NCI-H128 (cell line): ENCODE measurements around the gene ZNF423.
"Not testable (repeated sequence)": the region's sequence is repeated elsewhere in the genome, so short reads cannot be mapped to it uniquely, and the experiment has no call there.

Experiments
- DNase-seq: peaks from one replicate; lab custom pipeline; 2025; ENCODE audit not compliant: unreplicated experiment; lab: John Stamatoyannopoulos, UW

ZNF423 gene

GRCh38 chr16:49699841-49700175 lies 156.1 kb downstream of the ZNF423 start:
- DNase-seq, result no peak

GRCh38 chr16:49698931-49699840 lies 156.7 kb downstream of the ZNF423 start:
- DNase-seq, result no peak

GRCh38 chr16:49698453-49698815 lies 157.5 kb downstream of the ZNF423 start:
- no peak for DNase-seq

DNA sequence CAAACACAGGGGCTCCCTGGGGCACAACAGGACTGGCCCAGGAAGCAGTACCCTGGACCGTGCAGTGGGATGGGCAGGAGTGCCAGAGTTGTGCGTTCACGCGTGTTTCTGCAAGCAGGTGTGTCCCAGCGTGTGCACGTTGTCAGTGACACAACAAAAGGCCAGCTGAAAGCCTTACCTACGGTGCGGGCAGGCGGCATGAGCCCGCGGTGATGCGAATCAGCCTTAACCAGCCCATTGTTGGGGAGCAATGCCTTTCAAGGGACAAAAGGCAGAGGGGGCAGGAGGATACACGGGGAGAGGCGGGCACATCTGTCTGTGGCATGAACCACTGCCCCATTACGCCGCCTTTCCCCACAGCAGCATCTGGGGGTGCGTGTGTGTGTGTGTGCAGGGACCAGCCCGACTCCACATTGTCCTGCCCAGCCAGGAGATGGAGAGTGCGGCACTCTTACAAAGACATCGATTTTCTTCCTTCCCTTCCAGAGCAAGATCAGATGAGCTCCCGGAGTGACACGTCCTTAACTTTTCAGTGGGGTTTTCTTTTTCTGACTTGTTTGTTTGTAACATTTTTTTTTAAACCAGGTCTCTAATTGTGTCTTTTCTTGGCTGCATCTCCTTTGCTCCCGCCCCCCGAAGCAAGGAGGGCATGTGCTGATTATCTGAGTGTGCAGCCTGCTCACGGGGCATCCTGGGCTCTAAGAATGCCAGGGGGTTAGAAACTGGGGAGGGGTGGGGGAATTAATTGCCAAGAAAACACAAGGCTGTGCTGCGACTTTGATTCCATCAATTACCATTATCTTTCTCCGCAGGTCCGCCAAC lies 158.1 kb downstream of the ZNF423 start:
- no peak for DNase-seq

GRCh38 chr16:49696414-49697101 lies 159.4 kb downstream of the ZNF423 start:
- DNase-seq, result no peak

- no peak for DNase-seq
Observed at GRCh38 chr16:49695782-49696413, 160.0 kb downstream of the ZNF423 start.

- DNase-seq, result no peak
Observed at GRCh38 chr16:49693445-49693844, 162.5 kb downstream of the ZNF423 start.

DNA sequence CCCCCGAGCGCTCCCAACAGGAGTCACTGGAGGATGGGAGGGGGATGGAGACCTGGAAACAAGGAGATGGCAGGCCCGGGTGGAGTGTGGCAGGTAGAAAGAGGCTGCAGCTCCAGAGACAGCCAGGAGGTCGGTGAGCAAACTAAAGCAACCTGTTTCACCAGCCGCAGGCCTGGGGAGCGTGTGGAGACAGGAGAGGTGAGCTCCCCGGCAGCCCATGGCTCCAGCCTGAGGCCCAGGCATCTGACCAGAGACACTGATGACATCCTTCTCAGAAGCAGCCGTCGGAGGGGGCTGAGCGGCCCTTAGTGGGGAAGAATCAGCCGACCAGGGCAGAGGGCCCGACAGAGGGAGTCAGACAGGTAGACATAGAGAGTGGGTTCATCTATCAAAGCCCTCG lies 165.1 kb downstream of the ZNF423 start:
- DNase-seq, result no peak

DNA sequence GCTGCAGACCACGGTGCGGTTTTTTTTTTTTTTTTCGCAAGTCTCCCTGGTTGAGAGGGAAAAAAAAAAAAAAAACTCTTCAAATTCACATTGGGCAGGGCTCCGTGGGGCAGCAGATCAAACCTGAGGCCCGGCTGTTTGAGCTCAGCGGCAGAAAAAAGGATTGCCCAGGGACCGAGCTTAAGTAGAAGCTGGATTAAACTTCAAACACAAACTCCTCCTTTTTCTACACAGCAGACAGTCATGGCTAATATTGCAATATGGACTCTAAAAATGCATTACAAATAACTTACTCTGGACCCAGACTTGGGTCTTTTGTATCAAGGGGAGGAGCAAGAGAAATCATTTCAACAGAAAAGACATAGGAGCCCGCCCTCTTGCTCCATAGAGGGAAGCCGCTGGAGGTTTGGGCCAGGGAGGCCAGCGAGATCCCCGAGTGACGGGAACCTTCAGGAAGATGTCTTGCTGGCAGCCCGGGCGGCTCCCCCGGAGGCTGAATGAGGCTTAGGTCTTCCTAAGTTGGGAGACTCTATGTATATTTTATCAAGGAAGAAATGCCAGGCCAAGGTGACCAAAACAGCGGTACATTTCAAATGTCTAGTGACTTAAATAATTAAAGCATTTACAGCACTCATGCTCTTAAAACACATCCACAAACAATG lies 167.7 kb downstream of the ZNF423 start:
- DNase-seq, result no peak

DNA sequence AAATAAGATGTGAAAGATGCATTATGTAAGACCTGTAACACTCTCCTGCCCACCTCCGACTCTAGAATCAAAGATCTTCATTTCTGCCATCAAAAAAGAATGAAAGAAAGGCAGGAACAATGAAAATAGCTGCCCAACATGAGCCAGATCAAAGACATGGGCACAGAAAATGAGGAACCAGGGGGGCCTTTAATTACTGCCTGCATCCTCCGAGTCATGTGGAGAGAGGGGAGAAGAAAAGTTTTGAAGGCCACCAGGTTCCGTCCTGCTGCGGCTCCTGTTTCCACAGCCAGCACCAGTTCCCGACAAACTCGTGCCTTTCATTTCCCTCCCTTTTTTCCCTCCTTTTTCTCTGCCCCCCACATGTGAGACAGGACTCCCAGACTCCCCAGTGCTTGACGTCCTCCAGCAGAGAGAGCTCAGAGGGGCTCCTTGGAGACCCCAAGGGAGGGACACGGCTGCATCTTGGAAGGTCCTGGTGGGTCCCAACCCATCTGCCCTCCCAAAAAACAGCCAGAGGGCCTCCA lies 168.4 kb downstream of the ZNF423 start:
- DNase-seq, result no peak

DNA sequence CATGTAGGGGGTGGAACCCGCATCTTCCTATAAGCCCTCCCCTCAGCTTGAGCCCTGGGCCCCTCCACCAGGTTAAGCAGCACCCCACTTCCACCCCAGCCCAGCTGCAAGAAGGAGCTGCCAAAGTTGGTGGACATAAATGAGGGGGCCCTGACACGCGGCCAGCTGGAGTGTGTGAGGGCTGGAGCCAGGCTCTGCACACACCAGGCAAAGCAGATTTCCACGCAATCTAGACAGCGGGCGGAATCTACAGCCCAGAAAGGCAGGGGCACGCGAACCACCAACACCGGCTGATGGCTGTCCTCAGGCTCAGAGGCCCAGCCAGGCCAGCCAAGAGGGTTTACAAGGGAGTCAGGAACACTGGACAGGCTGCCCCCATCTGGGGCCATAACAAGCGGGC lies 171.2 kb downstream of the ZNF423 start:
- DNase-seq, result no peak

GRCh38 chr16:49682577-49683165 lies 173.2 kb downstream of the ZNF423 start:
- no peak for DNase-seq

- no peak for DNase-seq
Observed at GRCh38 chr16:49681217-49681883, 174.6 kb downstream of the ZNF423 start.

DNA sequence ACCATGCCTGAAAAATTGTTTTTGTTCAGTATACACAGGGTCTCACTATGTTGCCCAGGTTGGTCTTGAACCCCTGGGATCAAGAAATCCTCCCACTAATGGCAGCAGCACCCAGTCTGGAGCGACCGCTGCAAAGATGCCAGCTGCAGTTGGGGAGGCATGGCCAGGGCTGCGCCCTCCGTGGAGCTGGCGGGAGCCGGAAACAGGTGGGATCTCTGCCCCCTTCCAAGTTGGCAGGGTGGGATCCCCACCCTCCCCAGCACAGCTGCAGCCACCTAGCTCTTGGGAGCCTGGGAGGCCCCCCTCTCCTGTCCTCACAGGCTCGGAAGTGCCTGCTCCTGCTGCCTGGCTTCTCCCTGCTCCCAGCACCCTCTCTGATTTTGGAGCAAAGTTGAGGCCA lies 176.8 kb downstream of the ZNF423 start:
- no peak for DNase-seq

- not testable (repeated sequence) for DNase-seq
Observed at GRCh38 chr16:49677661-49678060, 178.3 kb downstream of the ZNF423 start.

DNA sequence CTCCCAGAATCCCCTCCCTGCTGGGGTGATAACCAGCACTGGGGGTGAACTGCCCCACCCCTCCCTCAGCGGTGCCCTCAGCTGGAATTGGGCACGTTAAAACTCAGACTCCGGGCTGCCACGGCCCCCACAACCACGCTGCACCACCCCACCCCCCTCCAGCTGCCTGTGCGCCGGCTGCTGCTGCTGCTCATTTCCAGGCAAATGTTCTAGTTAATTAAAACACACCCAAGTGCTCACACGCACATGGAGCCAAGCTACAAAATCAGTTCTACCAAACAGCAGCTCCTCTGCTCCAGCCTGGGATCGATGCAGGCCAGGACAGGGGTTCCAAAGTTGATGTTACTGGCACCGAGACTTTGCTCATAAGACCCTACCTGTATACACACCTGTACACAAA lies 180.5 kb downstream of the ZNF423 start:
- DNase-seq, result no peak

GRCh38 chr16:49674990-49675389 lies 180.9 kb downstream of the ZNF423 start:
- no peak for DNase-seq

DNA sequence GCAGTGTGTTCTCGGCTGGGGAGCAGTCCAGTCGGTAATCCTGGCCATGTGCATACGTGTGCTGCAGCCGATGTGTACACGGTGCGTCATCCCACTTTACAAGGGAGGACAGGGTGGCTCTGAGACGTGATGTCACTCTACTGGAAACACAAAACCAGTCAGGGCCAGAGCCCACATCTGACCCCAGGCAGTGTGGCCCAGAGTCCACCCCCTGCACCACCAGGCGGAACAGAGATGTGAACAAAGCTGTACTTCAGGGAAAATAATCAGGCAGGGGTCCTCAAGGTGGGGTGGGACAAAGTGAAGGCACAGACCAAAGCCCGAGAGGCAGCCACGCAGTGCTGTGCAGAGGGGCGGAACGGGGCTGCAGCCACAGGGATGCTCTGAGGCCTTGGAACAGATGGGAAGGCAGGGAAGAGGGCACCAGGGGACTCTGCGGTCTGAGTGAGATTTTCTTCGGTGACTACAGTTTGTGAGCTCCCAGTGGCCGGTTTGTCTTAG lies 181.5 kb downstream of the ZNF423 start:
- no peak for DNase-seq

GRCh38 chr16:49673442-49673841 lies 182.5 kb downstream of the ZNF423 start:
- DNase-seq, result no peak
